ENCODE results near the gene EFNA5. TPM values are rescaled to one million over a fixed set of nuclear protein-coding genes. Genes with fewer than 3 reads are reported as not detected.
A peak's percentile ranks its signal among the peaks of the same experiment; 100 is the strongest.

The EFNA5 gene
- total RNA-seq, 1 experiment from 2014 or later = 51.2 TPM

GRCh38 chr5:107526270-107526937, 144.3 kb downstream of the EFNA5 start:
- Mint-ChIP-seq H3K4me1 (ENCODE audit: insufficient read depth, unreplicated experiment) (peaks cover 39% of the 10 kb centered on the region), H3K27ac (ENCODE audit: low read depth, unreplicated experiment) (peak overlapping the region; percentile 35), H3K9me3 (ENCODE audit: unreplicated experiment) (no peaks in the 10 kb centered on the region), H3K4me3 (ENCODE audit: unreplicated experiment) (no peak overlapping the region), H3K36me3 (ENCODE audit: insufficient read depth, unreplicated experiment) (peaks cover 17% of the 10 kb centered on the region), H3K27me3 (ENCODE audit: insufficient read depth, unreplicated experiment) (no peaks in the 10 kb centered on the region)
- intact Hi-C loops (cut with micrococcal nuclease) = no loop called here
- ChIA-PET POLR2A (no interaction called here), CTCF (no interaction called here)
- no peak for DNase-seq (ENCODE audit: unreplicated experiment)
- TF ChIP-seq CTCF (IDR thresholded peaks at IDR 0.05; ENCODE audit: unreplicated experiment) = no peak
- BruUV-seq (replicated peaks) = no TSS peak

- BruUV-seq (replicated peaks) = no TSS peak
- ChIA-PET CTCF (interaction anchor here (0.7 to 1.2 kb wide), 2 partner anchors 12 to 153 kb away, joined by 3 to 4 read pairs; no protein-coding TSS in a partner anchor), POLR2A (interaction anchor here (1.2 to 2.5 kb wide), 3 partner anchors 16 to 100 kb away, joined by 4 to 12 read pairs (median 5); no protein-coding TSS in a partner anchor)
- Mint-ChIP-seq H3K36me3 (ENCODE audit: insufficient read depth, unreplicated experiment) (peaks cover 17% of the 10 kb centered on the region), H3K27ac (ENCODE audit: low read depth, unreplicated experiment) (peak overlapping the region; percentile 57), H3K4me3 (ENCODE audit: unreplicated experiment) (no peak overlapping the region), H3K9me3 (ENCODE audit: unreplicated experiment) (no peaks in the 10 kb centered on the region), H3K27me3 (ENCODE audit: insufficient read depth, unreplicated experiment) (no peaks in the 10 kb centered on the region), H3K4me1 (ENCODE audit: insufficient read depth, unreplicated experiment) (peaks cover 43% of the 10 kb centered on the region)
- DNase-seq (ENCODE audit: unreplicated experiment) = no peak
- intact Hi-C loops (cut with micrococcal nuclease) = no loop called here
- no peak for TF ChIP-seq CTCF (IDR thresholded peaks at IDR 0.05; ENCODE audit: unreplicated experiment)
Measured at GRCh38 chr5:107524111-107524510, 146.6 kb downstream of the EFNA5 start.

- ChIA-PET CTCF (interaction anchor here (0.7 to 1.4 kb wide), 3 partner anchors 13 to 57 kb away, joined by 4 to 5 read pairs (median 4); no protein-coding TSS in a partner anchor), POLR2A (interaction anchor here (0.6 to 2.5 kb wide), 8 partner anchors 8 to 1213 kb away, joined by 3 to 12 read pairs (median 4); partner anchors contain the start of gene EFNA5)
- BruUV-seq (replicated peaks) = no TSS peak
- DNase-seq (ENCODE audit: unreplicated experiment) = no peak
- H3K36me3 Mint-ChIP-seq (ENCODE audit: insufficient read depth, unreplicated experiment) = peaks cover 17% of the 10 kb centered on the region
- H3K9me3 Mint-ChIP-seq (ENCODE audit: unreplicated experiment) = no peaks in the 10 kb centered on the region
- H3K27me3 Mint-ChIP-seq (ENCODE audit: insufficient read depth, unreplicated experiment) = no peaks in the 10 kb centered on the region
- peaks cover 43% of the 10 kb centered on the region for H3K4me1 Mint-ChIP-seq (ENCODE audit: insufficient read depth, unreplicated experiment)
- TF ChIP-seq CTCF (IDR thresholded peaks at IDR 0.05; ENCODE audit: unreplicated experiment) = no peak
- peak overlapping the region; percentile 16 for H3K27ac Mint-ChIP-seq (ENCODE audit: low read depth, unreplicated experiment)
- intact Hi-C loops (cut with micrococcal nuclease) = no loop called here
- H3K4me3 Mint-ChIP-seq (ENCODE audit: unreplicated experiment) = no peak overlapping the region
Measured at GRCh38 chr5:107523029-107523680, 147.6 kb downstream of the EFNA5 start.

GRCh38 chr5:107522456-107522855, 148.3 kb downstream of the EFNA5 start:
- intact Hi-C loops (cut with micrococcal nuclease) = no loop called here

More at GRCh38 chr5:107522456-107522855, 148.3 kb downstream of the EFNA5 start:
- H3K4me3 Mint-ChIP-seq (ENCODE audit: unreplicated experiment) = no peak overlapping the region
- no peaks in the 10 kb centered on the region for H3K27me3 Mint-ChIP-seq (ENCODE audit: insufficient read depth, unreplicated experiment)
- no peaks in the 10 kb centered on the region for H3K9me3 Mint-ChIP-seq (ENCODE audit: unreplicated experiment)
- no TSS peak for BruUV-seq (replicated peaks)
- ChIA-PET POLR2A (interaction anchor here (0.6 to 2.5 kb wide), 5 partner anchors 15 to 1212 kb away, joined by 3 to 12 read pairs (median 3); partner anchors contain the start of gene EFNA5), CTCF (interaction anchor here (0.7 to 1.4 kb wide), 3 partner anchors 10 to 56 kb away, joined by 3 to 5 read pairs (median 4); no protein-coding TSS in a partner anchor)
- peaks cover 12% of the 10 kb centered on the region for H3K36me3 Mint-ChIP-seq (ENCODE audit: insufficient read depth, unreplicated experiment)
- no peak for TF ChIP-seq CTCF (IDR thresholded peaks at IDR 0.05; ENCODE audit: unreplicated experiment)
- H3K27ac Mint-ChIP-seq (ENCODE audit: low read depth, unreplicated experiment) = peak overlapping the region; percentile 16
- peaks cover 43% of the 10 kb centered on the region for H3K4me1 Mint-ChIP-seq (ENCODE audit: insufficient read depth, unreplicated experiment)
- no peak for DNase-seq (ENCODE audit: unreplicated experiment)

All from MCF 10A (cell line).